Upper lobe of right lung (tissue), 1 donor: ENCODE data around the gene ARHGEF28. TPM values are rescaled to one million over a fixed set of nuclear protein-coding genes. Genes with fewer than 3 reads are reported as not detected.

Source experiments
- ATAC-seq: fragments of 200-7000 bp; cut with Tn5 transposase; one replicate; pipeline ENCODE4 v1.9.1; 2020; ENCODE audit warnings: mild to moderate bottlenecking, moderate library complexity
- DNase-seq: peaks from one replicate; pipeline ENCODE4 v3.0.0-alpha.2; 2020
- H3K27ac ChIP-seq: fragments of 200-600 bp; one replicate; pipeline ENCODE4 v1.8.0; 2022
- H3K27me3 ChIP-seq: fragments of 200-600 bp; one replicate; pipeline ENCODE4 v1.8.0; 2022; ENCODE audit warnings: mild to moderate bottlenecking
- H3K36me3 ChIP-seq: fragments of 200-600 bp; one replicate; pipeline ENCODE4 v1.8.0; 2022
- H3K4me1 ChIP-seq: fragments of 200-600 bp; one replicate; pipeline ENCODE4 v1.8.0; 2022
- H3K4me3 ChIP-seq: fragments of 200-600 bp; one replicate; pipeline ENCODE4 v1.8.0; 2022; ENCODE audit warnings: mild to moderate bottlenecking
- H3K9me3 ChIP-seq: fragments of 200-600 bp; one replicate; pipeline ENCODE4 v1.8.0; 2022
- CTCF ChIP-seq: fragments of 200-600 bp; IDR thresholded peaks from one replicate; pipeline ENCODE4 v1.8.0; 2022; ENCODE audit warnings: antibody characterized with exemption
- intact Hi-C: fragments of 100-400 bp; cut with DNase I; formaldehyde crosslinking; loops from one replicate; pipeline ENCODE4 v1.11.0; 2022
- total RNA-seq: library from RNA; stranded (reverse); fragmentation: NEBNext Ultra II Directional; extraction: Animal tissue kit (Norgen Biotek cat#: 25700); gene quantifications from one replicate; pipeline ENCODE4 v1.2.1, GENCODE V29; 2021
- donor health status: DM: no; HTN: yes; CAD: no; lungs with severe emphysema.

The ARHGEF28 gene
- total RNA-seq, 1 donor from 2014 or later = 22.3 TPM

GRCh38 chr5:73957397-73958001 is 331.5 kb downstream of the ARHGEF28 start:
- DNase-seq (no peak), ATAC-seq (no peak)
- intact Hi-C loops = no loop called here
- H3K36me3 ChIP-seq = no peaks in the 10 kb centered on the region
- no peaks in the 10 kb centered on the region for H3K9me3 ChIP-seq
- H3K4me3 ChIP-seq = no peak overlapping the region
- H3K27me3 ChIP-seq = no peaks in the 10 kb centered on the region
- no peak for TF ChIP-seq CTCF
- no peaks in the 10 kb centered on the region for H3K4me1 ChIP-seq
- H3K27ac ChIP-seq = no peak overlapping the region

- Histone ChIP-seq H3K9me3 (no peaks in the 10 kb centered on the region), H3K4me3 (no peak overlapping the region), H3K36me3 (no peaks in the 10 kb centered on the region), H3K27me3 (no peaks in the 10 kb centered on the region), H3K27ac (no peak overlapping the region), H3K4me1 (no peaks in the 10 kb centered on the region)
- TF ChIP-seq CTCF = no peak
- DNase-seq (no peak), ATAC-seq (no peak)
- intact Hi-C loops = no loop called here
Measured at GRCh38 chr5:73958037-73958436, 332.0 kb downstream of the ARHGEF28 start.

- Histone ChIP-seq H3K4me3 (no peak overlapping the region), H3K9me3 (no peaks in the 10 kb centered on the region), H3K27ac (no peak overlapping the region), H3K4me1 (no peaks in the 10 kb centered on the region), H3K36me3 (no peaks in the 10 kb centered on the region), H3K27me3 (no peaks in the 10 kb centered on the region)
- intact Hi-C loops = no loop called here
- ATAC-seq = no peak
- TF ChIP-seq CTCF = no peak
- DNase-seq = no peak
Measured at GRCh38 chr5:73960023-73960422, 334.0 kb downstream of the ARHGEF28 start.

GRCh38 chr5:73960426-73960825 is 334.4 kb downstream of the ARHGEF28 start:
- Histone ChIP-seq H3K4me3 (no peak overlapping the region), H3K27ac (no peak overlapping the region), H3K9me3 (no peaks in the 10 kb centered on the region), H3K4me1 (no peaks in the 10 kb centered on the region), H3K36me3 (no peaks in the 10 kb centered on the region), H3K27me3 (no peaks in the 10 kb centered on the region)
- intact Hi-C loops = no loop called here
- no peak for DNase-seq
- no peak for TF ChIP-seq CTCF
- no peak for ATAC-seq

- no peak for ATAC-seq
- intact Hi-C loops = no loop called here
- H3K4me1 ChIP-seq = no peaks in the 10 kb centered on the region
- no peaks in the 10 kb centered on the region for H3K9me3 ChIP-seq
- no peaks in the 10 kb centered on the region for H3K36me3 ChIP-seq
- H3K27ac ChIP-seq = no peak overlapping the region
- no peak overlapping the region for H3K4me3 ChIP-seq
- H3K27me3 ChIP-seq = no peaks in the 10 kb centered on the region
- DNase-seq = no peak
- no peak for TF ChIP-seq CTCF
Measured at GRCh38 chr5:73962801-73963425, 336.9 kb downstream of the ARHGEF28 start.
